WTC11 (cell line): ENCODE measurements around the gene BASP1. TPM values are rescaled to one million over a fixed set of nuclear protein-coding genes. Genes with fewer than 3 reads are reported as not detected.
A peak's percentile ranks its signal among the peaks of the same experiment; 100 is the strongest.

Source experiments
- ATAC-seq: fragments of 200-7000 bp; cut with Tn5 transposase; 2 replicates; pipeline ENCODE4 v1.10.0; 2021; ENCODE audit warnings: mild to moderate bottlenecking, moderate library complexity
- CTCF ChIA-PET: fragments of 300-600 bp; sonication (Branson Sonifier 250); formaldehyde crosslinking; loops from one replicate; lab custom pipeline; 2021; ENCODE audit warnings: antibody characterized with exemption; lab: Charles Lee
- POLR2A ChIA-PET: fragments of 350-600 bp; sonication (Branson Sonifier 250); formaldehyde crosslinking; loops from one replicate; lab custom pipeline; 2021; ENCODE audit warnings: antibody characterized with exemption; lab: Charles Lee
- DNase-seq: peaks from one replicate; pipeline ENCODE4 v3.0.0; 2021; ENCODE audit warnings: low spot score
- H3K27ac Mint-ChIP-seq: 2 replicates; pipeline ENCODE4 v1.8.0; 2021; ENCODE audit warnings: mixed read lengths
- H3K27me3 Mint-ChIP-seq: 2 replicates; pipeline ENCODE4 v1.8.0; 2021; ENCODE audit warnings: low read depth, mild to moderate bottlenecking, moderate library complexity, mixed read lengths
- H3K36me3 Mint-ChIP-seq: 2 replicates; pipeline ENCODE4 v1.8.0; 2021; ENCODE audit warnings: mixed read lengths
- H3K4me1 Mint-ChIP-seq: 2 replicates; pipeline ENCODE4 v1.8.0; 2022; ENCODE audit warnings: mixed read lengths
- H3K4me3 Mint-ChIP-seq: 2 replicates; pipeline ENCODE4 v1.8.0; 2021; ENCODE audit warnings: mild to moderate bottlenecking, moderate library complexity, mixed read lengths
- H3K9me3 Mint-ChIP-seq: 2 replicates; pipeline ENCODE4 v1.8.0; 2021; ENCODE audit warnings: mixed read lengths
- ATF1 ChIP-seq: sonication (generic); formaldehyde crosslinking; IDR thresholded peaks from 2 replicates; pipeline ENCODE4 v1.8.1; 2023; ENCODE audit warnings: mild to moderate bottlenecking, moderate library complexity, missing genetic modification reagents
- CREB1 ChIP-seq: sonication (generic); formaldehyde crosslinking; IDR thresholded peaks from 2 replicates; pipeline ENCODE4 v1.8.0; 2023; ENCODE audit warnings: mild to moderate bottlenecking, missing genetic modification reagents
- CREM ChIP-seq: sonication (generic); formaldehyde crosslinking; IDR thresholded peaks from 2 replicates; pipeline ENCODE4 v1.8.1; 2022; ENCODE audit warnings: mild to moderate bottlenecking, missing genetic modification reagents, moderate library complexity
- ELF4 ChIP-seq: sonication (generic); formaldehyde crosslinking; IDR thresholded peaks from 2 replicates; pipeline ENCODE4 v1.8.1; 2022; ENCODE audit warnings: low read depth, mild to moderate bottlenecking, moderate library complexity, missing genetic modification reagents
- FOXJ3 ChIP-seq: sonication (generic); formaldehyde crosslinking; IDR thresholded peaks from 2 replicates; pipeline ENCODE4 v1.9.0; 2021; ENCODE audit warnings: missing genetic modification reagents, mild to moderate bottlenecking, borderline replicate concordance
- JAZF1 ChIP-seq: fragments of 250-450 bp; sonication (Bioruptor Pico); IDR thresholded peaks from 2 replicates; pipeline ENCODE4 v1.9.0; 2021; ENCODE audit warnings: moderate library complexity, mild to moderate bottlenecking, inconsistent platforms
- JUN ChIP-seq: sonication (generic); formaldehyde crosslinking; IDR thresholded peaks from 2 replicates; pipeline ENCODE4 v1.8.0; 2023; ENCODE audit warnings: mild to moderate bottlenecking, missing genetic modification reagents
- KAT7 ChIP-seq: sonication (generic); formaldehyde crosslinking; IDR thresholded peaks from 2 replicates; pipeline ENCODE4 v1.8.1; 2023; ENCODE audit warnings: missing genetic modification reagents, mild to moderate bottlenecking, borderline replicate concordance
- MYBL2 ChIP-seq: sonication (generic); formaldehyde crosslinking; IDR thresholded peaks from 2 replicates; pipeline ENCODE4 v1.8.1; 2023; ENCODE audit warnings: mild to moderate bottlenecking, moderate library complexity, missing genetic modification reagents
- NR2C2 ChIP-seq: sonication (generic); formaldehyde crosslinking; IDR thresholded peaks from 2 replicates; pipeline ENCODE4 v1.8.0; 2022; ENCODE audit warnings: mild to moderate bottlenecking, missing genetic modification reagents
- RORB ChIP-seq: fragments of 250-450 bp; sonication (Bioruptor Pico); IDR thresholded peaks from 2 replicates; pipeline ENCODE4 v1.9.0; 2021; ENCODE audit warnings: mild to moderate bottlenecking
- SMAD3 ChIP-seq: sonication (generic); formaldehyde crosslinking; IDR thresholded peaks from 2 replicates; pipeline ENCODE4 v1.8.0; 2022; ENCODE audit warnings: missing genetic modification reagents, mild to moderate bottlenecking, borderline replicate concordance
- TCF7 ChIP-seq: sonication (generic); formaldehyde crosslinking; IDR thresholded peaks from 2 replicates; pipeline ENCODE4 v1.8.0; 2022; ENCODE audit warnings: mild to moderate bottlenecking, low read depth, missing genetic modification reagents, moderate library complexity
- TEAD4 ChIP-seq: sonication (generic); formaldehyde crosslinking; IDR thresholded peaks from 2 replicates; pipeline ENCODE4 v1.8.0; 2022; ENCODE audit warnings: mild to moderate bottlenecking, missing genetic modification reagents
- ZNF121 ChIP-seq: sonication (generic); formaldehyde crosslinking; IDR thresholded peaks from 2 replicates; pipeline ENCODE4 v1.8.0; 2023; ENCODE audit warnings: missing genetic modification reagents
- ZNF263 ChIP-seq: sonication (generic); formaldehyde crosslinking; IDR thresholded peaks from 2 replicates; pipeline ENCODE4 v1.8.1; 2022; ENCODE audit warnings: low read depth, mild to moderate bottlenecking, moderate library complexity, missing genetic modification reagents
- ZNF416 ChIP-seq: fragments of 250-450 bp; sonication (Bioruptor Pico); IDR thresholded peaks from 2 replicates; pipeline ENCODE4 v1.9.0; 2021; ENCODE audit warnings: mild to moderate bottlenecking, inconsistent platforms
- ZNF423 ChIP-seq: fragments of 250-450 bp; sonication (Bioruptor Pico); IDR thresholded peaks from 2 replicates; pipeline ENCODE4 v2.1.2; 2022; ENCODE audit warnings: mild to moderate bottlenecking, moderate library complexity
- ZNF671 ChIP-seq: fragments of 250-450 bp; sonication (Bioruptor Pico); IDR thresholded peaks from 2 replicates; pipeline ENCODE4 v1.8.0; 2021; ENCODE audit warnings: mild to moderate bottlenecking
- total RNA-seq: library from RNA; stranded (reverse); gene quantifications from 3 replicates; pipeline ENCODE4 v1.2.3, GENCODE V29; 2021
- TF ChIP-seq, protein P1 (sequence below): sonication (generic); formaldehyde crosslinking; IDR thresholded peaks from 2 replicates; pipeline ENCODE4 v1.8.0; 2022; ENCODE audit warnings: mild to moderate bottlenecking, missing genetic modification reagents
- TF ChIP-seq, protein P2 (sequence below): sonication (generic); formaldehyde crosslinking; IDR thresholded peaks from 2 replicates; pipeline ENCODE4 v1.8.0; 2022; ENCODE audit warnings: mild to moderate bottlenecking, missing genetic modification reagents
- TF ChIP-seq, protein P3 (sequence below): fragments of 250-450 bp; sonication (Bioruptor Pico); IDR thresholded peaks from 2 replicates; pipeline ENCODE4 v2.1.2; 2022; ENCODE audit warnings: mild to moderate bottlenecking, moderate library complexity
- TF ChIP-seq, protein P4 (sequence below): sonication (generic); formaldehyde crosslinking; IDR thresholded peaks from 2 replicates; pipeline ENCODE4 v1.8.0; 2023; ENCODE audit warnings: mild to moderate bottlenecking, missing genetic modification reagents
- TF ChIP-seq, protein P5 (sequence below): sonication (generic); formaldehyde crosslinking; IDR thresholded peaks from 2 replicates; pipeline ENCODE4 v1.8.0; 2022; ENCODE audit warnings: mild to moderate bottlenecking, missing genetic modification reagents

Gene BASP1
- total RNA-seq, 1 experiment from 2014 or later, result 108 TPM

DNA sequence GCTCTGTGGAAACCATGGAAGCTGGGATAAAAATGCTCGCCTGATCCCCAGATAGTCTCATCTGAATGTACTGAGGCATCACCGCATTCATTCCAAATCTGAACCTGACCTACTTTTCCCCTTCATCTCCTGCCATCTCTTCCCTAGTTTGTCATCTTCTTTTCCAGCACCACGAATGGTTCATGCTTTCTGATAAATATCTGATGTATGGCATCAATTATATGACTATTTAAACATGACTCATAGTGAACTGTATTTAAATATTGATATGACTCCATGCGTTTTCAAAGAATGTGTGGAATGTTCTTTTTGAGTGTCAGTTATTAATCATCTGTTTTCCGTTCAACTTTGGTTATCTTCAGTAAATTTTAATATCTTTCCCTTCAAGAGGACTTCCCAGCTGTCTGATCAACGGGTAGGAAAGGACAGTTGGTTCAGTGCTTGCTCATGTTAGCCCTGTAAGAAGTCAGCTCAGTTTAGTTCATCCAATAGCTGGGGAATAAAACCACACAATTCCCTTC, 21.1 kb downstream of the BASP1 start:
- H3K9me3 Mint-ChIP-seq, result no peaks in the 10 kb centered on the region
- ATAC-seq (no peak), DNase-seq (no peak)
- H3K36me3 Mint-ChIP-seq, result peaks cover 19% of the 10 kb centered on the region
- peak overlapping the region; percentile 27; the same call in 1 of the 2 replicates for H3K27ac Mint-ChIP-seq
- H3K4me3 Mint-ChIP-seq, result no peak overlapping the region
- TF ChIP-seq JUN (CRISPR knock-in tag) (no peak), ZNF121 (no peak), MYBL2 (CRISPR knock-in tag) (no peak), ZNF671 (CRISPR knock-in tag) (no peak), ZNF416 (CRISPR knock-in tag) (no peak), TEAD4 (CRISPR knock-in tag) (no peak), KAT7 (CRISPR knock-in tag) (no peak)
- TF ChIP-seq, protein P1, sequence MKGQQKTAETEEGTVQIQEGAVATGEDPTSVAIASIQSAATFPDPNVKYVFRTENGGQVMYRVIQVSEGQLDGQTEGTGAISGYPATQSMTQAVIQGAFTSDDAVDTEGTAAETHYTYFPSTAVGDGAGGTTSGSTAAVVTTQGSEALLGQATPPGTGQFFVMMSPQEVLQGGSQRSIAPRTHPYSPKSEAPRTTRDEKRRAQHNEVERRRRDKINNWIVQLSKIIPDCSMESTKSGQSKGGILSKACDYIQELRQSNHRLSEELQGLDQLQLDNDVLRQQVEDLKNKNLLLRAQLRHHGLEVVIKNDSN, result no peak
- TF ChIP-seq, protein P2, sequence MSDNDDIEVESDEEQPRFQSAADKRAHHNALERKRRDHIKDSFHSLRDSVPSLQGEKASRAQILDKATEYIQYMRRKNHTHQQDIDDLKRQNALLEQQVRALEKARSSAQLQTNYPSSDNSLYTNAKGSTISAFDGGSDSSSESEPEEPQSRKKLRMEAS (CRISPR knock-in tag), result no peak
- TF ChIP-seq, protein P3, sequence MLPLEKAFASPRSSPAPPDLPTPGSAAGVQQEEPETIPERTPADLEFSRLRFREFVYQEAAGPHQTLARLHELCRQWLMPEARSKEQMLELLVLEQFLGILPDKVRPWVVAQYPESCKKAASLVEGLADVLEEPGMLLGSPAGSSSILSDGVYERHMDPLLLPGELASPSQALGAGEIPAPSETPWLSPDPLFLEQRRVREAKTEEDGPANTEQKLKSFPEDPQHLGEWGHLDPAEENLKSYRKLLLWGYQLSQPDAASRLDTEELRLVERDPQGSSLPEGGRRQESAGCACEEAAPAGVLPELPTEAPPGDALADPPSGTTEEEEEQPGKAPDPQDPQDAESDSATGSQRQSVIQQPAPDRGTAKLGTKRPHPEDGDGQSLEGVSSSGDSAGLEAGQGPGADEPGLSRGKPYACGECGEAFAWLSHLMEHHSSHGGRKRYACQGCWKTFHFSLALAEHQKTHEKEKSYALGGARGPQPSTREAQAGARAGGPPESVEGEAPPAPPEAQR (CRISPR knock-in tag), result no peak
- H3K4me1 Mint-ChIP-seq, result peaks cover 34% of the 10 kb centered on the region
- CTCF ChIA-PET, result no interaction called here
- POLR2A ChIA-PET, result no interaction called here
- H3K27me3 Mint-ChIP-seq, result no peaks in the 10 kb centered on the region

DNA sequence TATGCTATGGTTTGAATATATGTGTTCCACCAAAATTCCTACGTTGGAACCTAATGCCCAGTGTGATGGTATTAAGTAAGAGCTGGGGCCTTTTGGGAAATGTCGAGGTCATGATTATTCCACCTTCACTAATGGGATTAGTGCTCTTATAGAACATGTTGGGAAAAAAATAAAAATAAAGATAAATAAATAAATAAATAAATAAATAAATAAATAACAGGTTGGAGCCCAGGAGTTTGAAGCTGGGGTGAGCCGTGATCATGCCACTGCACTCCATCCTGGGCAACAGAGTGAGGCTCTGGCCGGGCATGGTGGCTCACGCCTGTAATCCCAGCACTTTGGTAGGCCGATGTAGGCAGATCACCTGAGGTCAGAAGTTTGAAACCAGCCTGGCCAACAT, 22.5 kb downstream of the BASP1 start:
- Mint-ChIP-seq H3K4me1 (peaks cover 37% of the 10 kb centered on the region), H3K36me3 (peaks cover 15% of the 10 kb centered on the region), H3K27ac (no peak overlapping the region), H3K27me3 (no peaks in the 10 kb centered on the region), H3K9me3 (no peaks in the 10 kb centered on the region), H3K4me3 (no peak overlapping the region)
- ATAC-seq (no peak), DNase-seq (no peak)
- TF ChIP-seq NR2C2 (no peak), ATF1 (CRISPR knock-in tag) (no peak), ELF4 (CRISPR knock-in tag) (no peak), JAZF1 (CRISPR knock-in tag) (no peak), ZNF423 (CRISPR knock-in tag) (no peak), ZNF263 (CRISPR knock-in tag) (no peak), FOXJ3 (CRISPR knock-in tag) (no peak), TCF7 (CRISPR knock-in tag) (no peak), SMAD3 (no peak), CREM (CRISPR knock-in tag) (no peak), JUN (CRISPR knock-in tag) (no peak), CREB1 (CRISPR knock-in tag) (no peak), RORB (CRISPR knock-in tag) (no peak)
- TF ChIP-seq, protein P4, sequence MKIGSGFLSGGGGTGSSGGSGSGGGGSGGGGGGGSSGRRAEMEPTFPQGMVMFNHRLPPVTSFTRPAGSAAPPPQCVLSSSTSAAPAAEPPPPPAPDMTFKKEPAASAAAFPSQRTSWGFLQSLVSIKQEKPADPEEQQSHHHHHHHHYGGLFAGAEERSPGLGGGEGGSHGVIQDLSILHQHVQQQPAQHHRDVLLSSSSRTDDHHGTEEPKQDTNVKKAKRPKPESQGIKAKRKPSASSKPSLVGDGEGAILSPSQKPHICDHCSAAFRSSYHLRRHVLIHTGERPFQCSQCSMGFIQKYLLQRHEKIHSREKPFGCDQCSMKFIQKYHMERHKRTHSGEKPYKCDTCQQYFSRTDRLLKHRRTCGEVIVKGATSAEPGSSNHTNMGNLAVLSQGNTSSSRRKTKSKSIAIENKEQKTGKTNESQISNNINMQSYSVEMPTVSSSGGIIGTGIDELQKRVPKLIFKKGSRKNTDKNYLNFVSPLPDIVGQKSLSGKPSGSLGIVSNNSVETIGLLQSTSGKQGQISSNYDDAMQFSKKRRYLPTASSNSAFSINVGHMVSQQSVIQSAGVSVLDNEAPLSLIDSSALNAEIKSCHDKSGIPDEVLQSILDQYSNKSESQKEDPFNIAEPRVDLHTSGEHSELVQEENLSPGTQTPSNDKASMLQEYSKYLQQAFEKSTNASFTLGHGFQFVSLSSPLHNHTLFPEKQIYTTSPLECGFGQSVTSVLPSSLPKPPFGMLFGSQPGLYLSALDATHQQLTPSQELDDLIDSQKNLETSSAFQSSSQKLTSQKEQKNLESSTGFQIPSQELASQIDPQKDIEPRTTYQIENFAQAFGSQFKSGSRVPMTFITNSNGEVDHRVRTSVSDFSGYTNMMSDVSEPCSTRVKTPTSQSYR, result no peak
- TF ChIP-seq, protein P5, sequence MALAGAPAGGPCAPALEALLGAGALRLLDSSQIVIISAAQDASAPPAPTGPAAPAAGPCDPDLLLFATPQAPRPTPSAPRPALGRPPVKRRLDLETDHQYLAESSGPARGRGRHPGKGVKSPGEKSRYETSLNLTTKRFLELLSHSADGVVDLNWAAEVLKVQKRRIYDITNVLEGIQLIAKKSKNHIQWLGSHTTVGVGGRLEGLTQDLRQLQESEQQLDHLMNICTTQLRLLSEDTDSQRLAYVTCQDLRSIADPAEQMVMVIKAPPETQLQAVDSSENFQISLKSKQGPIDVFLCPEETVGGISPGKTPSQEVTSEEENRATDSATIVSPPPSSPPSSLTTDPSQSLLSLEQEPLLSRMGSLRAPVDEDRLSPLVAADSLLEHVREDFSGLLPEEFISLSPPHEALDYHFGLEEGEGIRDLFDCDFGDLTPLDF (CRISPR knock-in tag), result no peak
- ChIA-PET POLR2A (no interaction called here), CTCF (no interaction called here)
